Measurements from ENCODE around the gene ADORA1.
A peak's percentile ranks its signal among the peaks of the same experiment; 100 is the strongest.

Gene ADORA1

GRCh38 chr1:203112475-203112874, 15.1 kb upstream of the ADORA1 start:
- in situ Hi-C loops (cut with HindIII; ENCODE audit: low sequenced_read_pairs), result no loop called here
- TF ChIP-seq CTCF (IDR thresholded peaks at IDR 0.05; ENCODE audit: low read depth, low read length), result no peak
- no peak for DNase-seq (ENCODE audit: low read depth, low spot score)
- no peak overlapping the region for H3K4me3 ChIP-seq (ENCODE audit: low read depth, low read length)

- no peak for TF ChIP-seq CTCF (IDR thresholded peaks at IDR 0.05; ENCODE audit: low read depth, low read length)
- in situ Hi-C loops (cut with HindIII; ENCODE audit: low sequenced_read_pairs), result no loop called here
- H3K4me3 ChIP-seq (ENCODE audit: low read depth, low read length), result no peak overlapping the region
- no peak for DNase-seq (ENCODE audit: low read depth, low spot score)
Observed at GRCh38 chr1:203113308-203113707, 14.2 kb upstream of the ADORA1 start.

GRCh38 chr1:203114202-203114601, 13.3 kb upstream of the ADORA1 start:
- H3K4me3 ChIP-seq (ENCODE audit: low read depth, low read length), result no peak overlapping the region
- TF ChIP-seq CTCF (IDR thresholded peaks at IDR 0.05; ENCODE audit: low read depth, low read length), result no peak
- DNase-seq (ENCODE audit: low read depth, low spot score), result no peak
- in situ Hi-C loops (cut with HindIII; ENCODE audit: low sequenced_read_pairs), result no loop called here

GRCh38 chr1:203116091-203116820, 11.3 kb upstream of the ADORA1 start:
- no peak for DNase-seq (ENCODE audit: low read depth, low spot score)
- H3K4me3 ChIP-seq (ENCODE audit: low read depth, low read length), result no peak overlapping the region
- in situ Hi-C loops (cut with HindIII; ENCODE audit: low sequenced_read_pairs), result no loop called here
- TF ChIP-seq CTCF (IDR thresholded peaks at IDR 0.05; ENCODE audit: low read depth, low read length), result no peak

- peak; percentile 49 for DNase-seq (ENCODE audit: low read depth, low spot score)
- peak; percentile 84 for TF ChIP-seq CTCF (IDR thresholded peaks at IDR 0.05; ENCODE audit: low read depth, low read length)
- in situ Hi-C loops (cut with HindIII; ENCODE audit: low sequenced_read_pairs), result no loop called here
- H3K4me3 ChIP-seq (ENCODE audit: low read depth, low read length), result no peak overlapping the region
Observed at GRCh38 chr1:203117611-203118575, 9.6 kb upstream of the ADORA1 start.

- no peak overlapping the region for H3K4me3 ChIP-seq (ENCODE audit: low read depth, low read length)
- in situ Hi-C loops (cut with HindIII; ENCODE audit: low sequenced_read_pairs), result no loop called here
- TF ChIP-seq CTCF (IDR thresholded peaks at IDR 0.05; ENCODE audit: low read depth, low read length), result no peak
- no peak for DNase-seq (ENCODE audit: low read depth, low spot score)
Observed at GRCh38 chr1:203120325-203121153, 7.0 kb upstream of the ADORA1 start.

Data from astrocyte of the spinal cord (primary cell).